Amygdala (tissue), 56 donors: ENCODE results near the gene CD4.
"Not testable (repeated sequence)": the region's sequence is repeated elsewhere in the genome, so short reads cannot be mapped to it uniquely, and the experiment has no call there.

ENCODE experiments used
- DNase-seq, 56 donors: peaks; one replicate each; lab custom pipeline; 2025; lab: John Stamatoyannopoulos, UW

CD4 gene

GRCh38 chr12:6788972-6789924 lies at the start of gene CD4:
Gene CD4 (plus strand): TSS chr12:6789528. CDS start chr12:6800139, 10,611 bp downstream.
- peak in 19 of 56 donors; percentile 11 to 52 (median 24) for DNase-seq

GRCh38 chr12:6742080-6742479 lies 47.2 kb upstream of the CD4 start:
- not testable (repeated sequence) for DNase-seq

GRCh38 chr12:6742834-6743233 lies 46.5 kb upstream of the CD4 start:
- DNase-seq = no peak

- DNase-seq = not testable (repeated sequence)
Measured at GRCh38 chr12:6743300-6743699, 46.0 kb upstream of the CD4 start.

GRCh38 chr12:6745741-6746525 lies 43.4 kb upstream of the CD4 start:
- no peak for DNase-seq

GRCh38 chr12:6747216-6747615 lies 42.1 kb upstream of the CD4 start:
- DNase-seq = no peak

- no peak for DNase-seq
Measured at GRCh38 chr12:6748761-6749160, 40.6 kb upstream of the CD4 start.

- DNase-seq = no peak
Measured at GRCh38 chr12:6750506-6750905, 38.8 kb upstream of the CD4 start.

GRCh38 chr12:6751767-6752166 lies 37.6 kb upstream of the CD4 start:
- no peak for DNase-seq

GRCh38 chr12:6752167-6752920 lies 37.0 kb upstream of the CD4 start:
- DNase-seq = peak in 14 of 56 donors; percentile 8 to 76 (median 36)

GRCh38 chr12:6752921-6753771 lies 36.2 kb upstream of the CD4 start, which contains the start of gene MLF2:
Gene MLF2 (minus strand): TSS chr12:6753141. CDS start chr12:6752334, 807 bp downstream.
- DNase-seq = peak; percentile 68 to 97 (median 92)

GRCh38 chr12:6753772-6754356 lies 35.5 kb upstream of the CD4 start:
- no peak for DNase-seq

- no peak for DNase-seq
Measured at GRCh38 chr12:6754411-6754810, 34.9 kb upstream of the CD4 start.

GRCh38 chr12:6757028-6757690 lies 32.2 kb upstream of the CD4 start:
- DNase-seq = no peak

GRCh38 chr12:6758506-6759095 lies 30.7 kb upstream of the CD4 start:
- DNase-seq = no peak

- DNase-seq = no peak
Measured at GRCh38 chr12:6759741-6760140, 29.6 kb upstream of the CD4 start.

GRCh38 chr12:6763380-6763779 lies 25.9 kb upstream of the CD4 start:
- DNase-seq = no peak
